ENCODE results near the gene ANKH.
A peak's percentile ranks its signal among the peaks of the same experiment; 100 is the strongest.
"Not testable (repeated sequence)": the region's sequence is repeated elsewhere in the genome, so short reads cannot be mapped to it uniquely, and the experiment has no call there.

The ANKH gene

GRCh38 chr5:14881826-14882225 is 10.2 kb upstream of the ANKH start:
- no peak overlapping the region for H3K4me3 ChIP-seq (ENCODE audit: low read length)
- H3K27me3 ChIP-seq (ENCODE audit: control insufficient read depth, insufficient read depth, low read length): no peaks in the 10 kb centered on the region
- no peaks in the 10 kb centered on the region for H3K36me3 ChIP-seq (ENCODE audit: control insufficient read depth, low read depth, low read length)
- no peaks in the 10 kb centered on the region for H3K9me3 ChIP-seq (ENCODE audit: control insufficient read depth, low read depth, low read length)
- no peak overlapping the region for H3K27ac ChIP-seq (ENCODE audit: low read length)
- H3K4me1 ChIP-seq (ENCODE audit: control insufficient read depth, low read depth, low read length): no peaks in the 10 kb centered on the region
- H3K9ac ChIP-seq (ENCODE audit: low read length): no peak overlapping the region

GRCh38 chr5:14880688-14881087 is 9.1 kb upstream of the ANKH start:
- no peaks in the 10 kb centered on the region for H3K9me3 ChIP-seq (ENCODE audit: control insufficient read depth, low read depth, low read length)
- H3K4me3 ChIP-seq (ENCODE audit: low read length): no peak overlapping the region
- no peaks in the 10 kb centered on the region for H3K4me1 ChIP-seq (ENCODE audit: control insufficient read depth, low read depth, low read length)
- H3K27ac ChIP-seq (ENCODE audit: low read length): no peak overlapping the region
- H3K36me3 ChIP-seq (ENCODE audit: control insufficient read depth, low read depth, low read length): no peaks in the 10 kb centered on the region
- no peaks in the 10 kb centered on the region for H3K27me3 ChIP-seq (ENCODE audit: control insufficient read depth, insufficient read depth, low read length)
- H3K9ac ChIP-seq (ENCODE audit: low read length): no peak overlapping the region

- H3K9ac ChIP-seq (ENCODE audit: low read length): no peak overlapping the region
Measured at GRCh38 chr5:14879937-14880589, 8.5 kb upstream of the ANKH start.

GRCh38 chr5:14879393-14879792 is 7.8 kb upstream of the ANKH start:
- H3K9ac ChIP-seq (ENCODE audit: low read length): no peak overlapping the region
- H3K27ac ChIP-seq (ENCODE audit: low read length): no peak overlapping the region
- no peaks in the 10 kb centered on the region for H3K4me1 ChIP-seq (ENCODE audit: control insufficient read depth, low read depth, low read length)
- no peaks in the 10 kb centered on the region for H3K27me3 ChIP-seq (ENCODE audit: control insufficient read depth, insufficient read depth, low read length)
- H3K36me3 ChIP-seq (ENCODE audit: control insufficient read depth, low read depth, low read length): no peaks in the 10 kb centered on the region
- no peak overlapping the region for H3K4me3 ChIP-seq (ENCODE audit: low read length)
- no peaks in the 10 kb centered on the region for H3K9me3 ChIP-seq (ENCODE audit: control insufficient read depth, low read depth, low read length)

More at GRCh38 chr5:14879937-14880589, 8.5 kb upstream of the ANKH start:
- Histone ChIP-seq H3K36me3 (ENCODE audit: control insufficient read depth, low read depth, low read length) (no peaks in the 10 kb centered on the region), H3K27me3 (ENCODE audit: control insufficient read depth, insufficient read depth, low read length) (no peaks in the 10 kb centered on the region), H3K9me3 (ENCODE audit: control insufficient read depth, low read depth, low read length) (no peaks in the 10 kb centered on the region), H3K4me3 (ENCODE audit: low read length) (no peak overlapping the region), H3K27ac (ENCODE audit: low read length) (no peak overlapping the region), H3K4me1 (ENCODE audit: control insufficient read depth, low read depth, low read length) (no peaks in the 10 kb centered on the region)

- not testable (repeated sequence) for H3K27me3 ChIP-seq (ENCODE audit: control insufficient read depth, insufficient read depth, low read length); H3K36me3 ChIP-seq (ENCODE audit: control insufficient read depth, low read depth, low read length); H3K27ac ChIP-seq (ENCODE audit: low read length); H3K4me3 ChIP-seq (ENCODE audit: low read length); H3K9ac ChIP-seq (ENCODE audit: low read length); H3K4me1 ChIP-seq (ENCODE audit: control insufficient read depth, low read depth, low read length); H3K9me3 ChIP-seq (ENCODE audit: control insufficient read depth, low read depth, low read length)
Measured at GRCh38 chr5:14878192-14878591, 6.6 kb upstream of the ANKH start.

- Histone ChIP-seq H3K27ac (ENCODE audit: low read length) (no peak overlapping the region), H3K4me1 (ENCODE audit: control insufficient read depth, low read depth, low read length) (peaks cover 5% of the 10 kb centered on the region), H3K9me3 (ENCODE audit: control insufficient read depth, low read depth, low read length) (no peaks in the 10 kb centered on the region), H3K9ac (ENCODE audit: low read length) (no peak overlapping the region), H3K36me3 (ENCODE audit: control insufficient read depth, low read depth, low read length) (no peaks in the 10 kb centered on the region), H3K4me3 (ENCODE audit: low read length) (no peak overlapping the region), H3K27me3 (ENCODE audit: control insufficient read depth, insufficient read depth, low read length) (peaks cover 21% of the 10 kb centered on the region)
Measured at GRCh38 chr5:14876095-14876494, 4.5 kb upstream of the ANKH start.

GRCh38 chr5:14873790-14874189 is 2.2 kb upstream of the ANKH start:
- no peaks in the 10 kb centered on the region for H3K9me3 ChIP-seq (ENCODE audit: control insufficient read depth, low read depth, low read length)
- H3K36me3 ChIP-seq (ENCODE audit: control insufficient read depth, low read depth, low read length): no peaks in the 10 kb centered on the region
- H3K4me1 ChIP-seq (ENCODE audit: control insufficient read depth, low read depth, low read length): peaks cover 10% of the 10 kb centered on the region
- H3K27me3 ChIP-seq (ENCODE audit: control insufficient read depth, insufficient read depth, low read length): peaks cover 44% of the 10 kb centered on the region
- no peak overlapping the region for H3K9ac ChIP-seq (ENCODE audit: low read length)
- H3K27ac ChIP-seq (ENCODE audit: low read length): no peak overlapping the region
- H3K4me3 ChIP-seq (ENCODE audit: low read length): no peak overlapping the region

- peaks cover 50% of the 10 kb centered on the region for H3K27me3 ChIP-seq (ENCODE audit: control insufficient read depth, insufficient read depth, low read length)
- no peaks in the 10 kb centered on the region for H3K36me3 ChIP-seq (ENCODE audit: control insufficient read depth, low read depth, low read length)
- no peaks in the 10 kb centered on the region for H3K9me3 ChIP-seq (ENCODE audit: control insufficient read depth, low read depth, low read length)
- no peak overlapping the region for H3K4me3 ChIP-seq (ENCODE audit: low read length)
- peaks cover 10% of the 10 kb centered on the region for H3K4me1 ChIP-seq (ENCODE audit: control insufficient read depth, low read depth, low read length)
- H3K27ac ChIP-seq (ENCODE audit: low read length): no peak overlapping the region
- H3K9ac ChIP-seq (ENCODE audit: low read length): no peak overlapping the region
Measured at GRCh38 chr5:14873093-14873492, 1.5 kb upstream of the ANKH start.

- H3K9ac ChIP-seq (ENCODE audit: low read length): no peak overlapping the region
- H3K9me3 ChIP-seq (ENCODE audit: control insufficient read depth, low read depth, low read length): no peaks in the 10 kb centered on the region
- no peaks in the 10 kb centered on the region for H3K36me3 ChIP-seq (ENCODE audit: control insufficient read depth, low read depth, low read length)
- no peak overlapping the region for H3K27ac ChIP-seq (ENCODE audit: low read length)
- peaks cover 50% of the 10 kb centered on the region for H3K27me3 ChIP-seq (ENCODE audit: control insufficient read depth, insufficient read depth, low read length)
- peaks cover 10% of the 10 kb centered on the region for H3K4me1 ChIP-seq (ENCODE audit: control insufficient read depth, low read depth, low read length)
- H3K4me3 ChIP-seq (ENCODE audit: low read length): peak overlapping the region; percentile 62
Measured at GRCh38 chr5:14872070-14872989, 752 bp upstream of the ANKH start.

GRCh38 chr5:14870337-14871213 is 1.0 kb downstream of the ANKH start:
- H3K9ac ChIP-seq (ENCODE audit: low read length): no peak overlapping the region
- H3K27me3 ChIP-seq (ENCODE audit: control insufficient read depth, insufficient read depth, low read length): peaks cover 50% of the 10 kb centered on the region

GRCh38 chr5:14869668-14870164 is 1.9 kb downstream of the ANKH start:
- no peaks in the 10 kb centered on the region for H3K9me3 ChIP-seq (ENCODE audit: control insufficient read depth, low read depth, low read length)
- no peak overlapping the region for H3K27ac ChIP-seq (ENCODE audit: low read length)
- no peaks in the 10 kb centered on the region for H3K36me3 ChIP-seq (ENCODE audit: control insufficient read depth, low read depth, low read length)
- H3K4me1 ChIP-seq (ENCODE audit: control insufficient read depth, low read depth, low read length): peaks cover 10% of the 10 kb centered on the region
- H3K4me3 ChIP-seq (ENCODE audit: low read length): no peak overlapping the region
- no peak overlapping the region for H3K9ac ChIP-seq (ENCODE audit: low read length)
- H3K27me3 ChIP-seq (ENCODE audit: control insufficient read depth, insufficient read depth, low read length): peaks cover 50% of the 10 kb centered on the region

More at GRCh38 chr5:14870337-14871213, 1.0 kb downstream of the ANKH start:
- Histone ChIP-seq H3K9me3 (ENCODE audit: control insufficient read depth, low read depth, low read length) (no peaks in the 10 kb centered on the region), H3K27ac (ENCODE audit: low read length) (no peak overlapping the region), H3K36me3 (ENCODE audit: control insufficient read depth, low read depth, low read length) (no peaks in the 10 kb centered on the region), H3K4me1 (ENCODE audit: control insufficient read depth, low read depth, low read length) (peaks cover 10% of the 10 kb centered on the region), H3K4me3 (ENCODE audit: low read length) (peak overlapping the region; percentile 63)
